Brain pericyte (primary cell): ENCODE results near the gene ZNF496.
"Not testable (repeated sequence)": the region's sequence is repeated elsewhere in the genome, so short reads cannot be mapped to it uniquely, and the experiment has no call there.

Experiments
- DNase-seq: peaks from one replicate; pipeline ENCODE4 v3.0.0-alpha.2; 2012; ENCODE audit warnings: low read depth, low spot score

The ZNF496 gene

DNA sequence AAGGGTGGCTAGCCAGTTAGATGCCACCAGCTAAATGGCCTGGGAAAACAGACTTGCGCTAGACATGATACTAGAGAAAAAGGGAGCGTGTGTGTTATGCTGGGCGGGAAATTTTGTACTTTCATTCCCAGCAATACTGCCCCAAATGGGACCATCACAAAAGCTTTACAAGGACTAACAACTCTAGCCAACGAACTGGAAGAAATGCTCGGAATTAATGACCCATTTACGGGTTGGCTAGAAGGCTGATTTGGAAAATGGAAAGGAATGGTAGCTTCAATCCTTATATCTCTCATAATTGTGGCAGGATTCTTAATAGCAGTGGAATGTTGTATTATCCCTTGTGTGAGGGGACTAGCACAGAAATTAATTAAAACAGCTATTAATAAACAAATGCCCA lies 27.9 kb upstream of the ZNF496 start:
- no peak for DNase-seq

DNA sequence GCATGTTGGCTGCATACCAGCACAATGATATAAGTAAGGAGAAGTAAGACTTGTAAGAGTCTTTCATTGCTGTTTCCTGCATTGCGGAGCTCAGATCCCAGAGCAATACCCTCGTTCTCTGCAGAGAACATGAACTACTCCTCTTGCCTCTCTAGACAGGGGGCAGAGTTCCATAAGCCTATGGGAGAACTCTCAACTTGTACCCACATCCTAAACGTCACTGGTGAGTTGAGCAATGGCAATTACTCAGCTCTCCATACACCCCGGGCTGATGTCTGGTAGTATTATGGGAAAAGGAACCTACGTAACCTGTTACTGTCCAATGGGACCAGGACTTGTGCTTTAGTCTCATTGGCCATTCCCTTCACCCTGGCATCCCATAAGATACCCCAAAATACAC lies 27.3 kb upstream of the ZNF496 start:
- no peak for DNase-seq

DNA sequence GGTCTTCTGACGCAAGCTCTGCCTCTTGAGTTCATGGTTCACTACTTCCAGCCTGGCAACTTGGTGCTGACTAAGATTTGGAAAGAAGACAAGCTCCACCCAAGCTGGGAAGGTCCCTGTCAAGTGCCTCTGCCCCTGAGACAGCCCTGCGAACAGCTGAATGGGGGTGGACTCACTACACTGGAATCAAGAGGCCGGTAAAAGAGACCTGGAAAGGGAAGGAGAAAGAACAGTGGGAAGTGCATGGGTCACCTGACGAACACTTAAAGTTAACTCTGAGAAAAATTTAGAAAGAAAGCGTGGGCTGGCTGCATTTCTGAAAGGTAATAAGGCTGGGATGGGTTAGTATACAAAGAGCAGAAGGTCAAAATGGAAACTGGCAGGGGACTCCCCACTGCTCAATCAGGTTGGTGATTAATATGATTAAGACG lies 26.1 kb upstream of the ZNF496 start:
- no peak for DNase-seq

DNA sequence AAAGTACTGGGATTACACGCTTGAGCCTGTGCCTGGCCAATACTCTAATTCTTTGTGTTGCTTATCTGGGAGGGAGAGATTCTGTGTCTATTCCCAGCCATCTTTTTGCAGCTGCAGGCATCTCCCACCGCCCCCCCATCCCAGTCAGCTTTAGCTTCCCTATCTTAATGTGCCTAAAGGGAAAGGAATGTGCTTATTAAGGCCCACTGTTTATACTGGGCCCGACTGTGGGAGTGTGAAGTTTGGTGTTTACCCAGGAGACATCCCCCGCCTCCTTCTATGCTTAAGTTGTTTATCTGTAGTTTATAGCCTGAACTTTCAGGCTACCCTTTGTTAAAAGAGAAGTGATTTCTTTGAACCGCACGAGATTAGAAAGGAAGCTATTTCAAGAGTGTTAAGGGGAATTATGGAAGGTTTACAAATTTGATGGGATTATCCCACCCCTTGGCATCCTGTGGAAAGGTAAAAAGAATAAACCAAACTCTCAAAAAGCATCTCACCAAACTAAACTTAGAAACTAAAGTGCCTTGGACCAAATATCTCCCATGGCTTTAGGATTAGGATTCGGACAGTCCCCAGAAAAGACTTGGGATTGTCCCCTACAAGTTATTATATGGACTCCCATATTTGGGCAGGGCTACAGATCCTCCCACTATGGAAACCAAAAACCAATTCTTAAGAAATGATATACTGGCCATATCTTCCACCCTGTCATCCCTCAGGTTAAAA lies 25.5 kb upstream of the ZNF496 start:
- DNase-seq, result no peak

DNA sequence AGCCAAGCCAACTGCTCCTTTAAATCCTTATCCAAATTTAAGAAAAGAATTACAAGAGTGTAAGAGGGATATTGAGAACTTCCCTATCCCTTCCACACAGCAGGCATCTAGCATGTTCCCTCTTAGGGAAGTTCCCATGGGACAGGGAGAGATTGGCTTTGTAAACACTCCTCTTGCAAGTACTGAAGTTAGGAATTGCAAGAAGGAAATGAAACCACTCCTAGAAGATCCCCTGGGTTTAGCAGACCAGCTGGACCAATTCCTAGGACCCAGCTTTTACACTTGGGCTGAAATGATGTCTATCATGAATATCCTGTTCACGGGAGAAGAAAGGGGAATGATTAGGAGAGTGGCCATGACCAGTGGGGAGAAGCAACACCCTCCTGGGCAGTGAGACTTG lies 23.5 kb upstream of the ZNF496 start:
- not testable (repeated sequence) for DNase-seq

DNA sequence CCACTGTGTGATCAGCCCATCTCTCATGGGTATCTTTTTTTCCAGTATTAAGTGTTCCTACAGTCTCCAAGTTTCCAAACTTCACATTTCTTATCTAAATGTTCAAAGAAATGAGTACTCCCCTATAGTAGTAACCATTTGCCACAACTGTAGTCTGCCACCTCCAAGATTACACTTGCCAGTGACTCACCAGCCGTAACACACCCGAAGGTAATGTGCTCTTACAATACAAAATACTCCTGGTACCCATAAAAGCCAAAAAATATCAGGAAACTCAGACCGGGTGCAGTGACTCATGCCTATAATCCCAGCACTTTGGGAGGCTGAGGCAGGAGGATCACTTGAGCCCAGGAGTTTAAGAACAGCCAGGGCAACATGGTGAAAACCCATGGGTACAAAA lies 20.5 kb upstream of the ZNF496 start:
- DNase-seq, result no peak

DNA sequence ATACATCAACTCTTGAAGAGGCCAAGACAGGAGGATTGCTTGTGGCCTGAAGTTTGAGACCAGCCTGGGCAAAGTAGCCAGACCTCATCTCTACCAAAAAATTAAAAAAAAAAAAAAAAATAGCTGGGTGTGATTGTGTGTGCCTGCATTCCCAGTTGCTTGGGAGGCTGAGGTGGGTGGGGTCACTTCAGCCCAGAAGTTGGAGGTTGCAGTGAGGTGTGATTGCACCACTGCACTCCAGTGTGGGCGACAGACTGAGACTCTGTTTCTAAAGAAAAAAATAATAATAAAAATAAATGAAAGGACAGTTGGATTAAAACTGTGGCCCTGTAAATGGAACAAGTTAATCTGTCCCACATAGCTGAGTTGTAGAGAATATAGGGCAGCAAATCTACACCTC lies 18.9 kb upstream of the ZNF496 start:
- DNase-seq, result no peak

DNA sequence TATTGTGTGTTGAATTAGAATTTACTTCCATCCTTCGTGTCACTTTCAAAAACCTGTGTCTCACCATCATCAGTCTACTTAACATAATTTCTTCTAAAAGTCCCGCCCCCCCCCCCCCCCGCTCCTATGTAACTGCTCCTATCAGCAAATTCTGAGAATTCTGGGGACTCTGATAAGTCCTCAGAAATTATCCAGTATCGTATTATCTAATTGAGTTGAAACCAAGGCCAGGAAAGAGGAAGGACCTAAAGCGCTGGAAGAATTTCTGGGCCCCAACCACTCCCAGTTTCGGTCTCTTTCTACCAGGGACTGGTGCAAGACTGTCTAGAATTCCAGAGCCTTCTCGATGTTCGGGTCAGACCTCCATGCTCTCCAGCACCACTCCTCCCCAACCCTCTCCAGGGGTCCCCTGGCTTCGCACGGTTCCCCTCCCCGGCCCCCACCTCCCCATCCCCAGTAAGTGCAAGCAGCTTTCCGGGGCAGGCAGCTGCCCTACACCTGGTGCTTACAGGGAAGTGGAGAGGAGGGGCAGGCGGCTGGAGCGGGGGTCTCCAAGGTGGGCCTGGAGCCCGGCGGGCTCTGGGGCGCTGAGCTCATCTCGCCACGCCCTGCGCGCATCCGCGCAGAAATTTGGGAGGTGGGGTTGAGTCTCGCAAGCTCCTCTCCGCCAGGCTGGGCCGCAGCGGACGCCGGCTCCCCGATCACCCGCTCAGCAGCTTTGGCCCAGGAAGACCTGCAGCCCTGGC lies 16.0 kb upstream of the ZNF496 start:
- DNase-seq, result no peak

DNA sequence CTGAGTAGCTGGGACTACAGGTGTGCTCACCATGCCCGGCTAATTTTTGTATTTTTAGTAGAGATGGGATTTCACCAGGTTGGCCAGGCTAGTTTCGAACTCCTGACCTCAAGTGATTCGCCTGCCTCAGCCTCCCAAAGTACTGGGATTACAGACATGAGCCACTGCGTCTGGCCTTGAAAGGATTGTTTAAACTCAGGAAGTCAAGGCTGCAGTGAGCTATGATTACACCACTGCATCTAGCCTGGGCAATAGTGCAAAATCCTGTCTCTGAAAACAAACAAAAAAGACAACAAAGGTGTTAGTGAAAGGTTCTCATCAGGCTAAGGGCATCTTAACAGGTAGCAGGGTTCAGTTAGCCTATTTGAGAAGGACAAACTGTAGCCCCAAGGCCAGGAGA lies 14.2 kb upstream of the ZNF496 start:
- DNase-seq, result no peak

DNA sequence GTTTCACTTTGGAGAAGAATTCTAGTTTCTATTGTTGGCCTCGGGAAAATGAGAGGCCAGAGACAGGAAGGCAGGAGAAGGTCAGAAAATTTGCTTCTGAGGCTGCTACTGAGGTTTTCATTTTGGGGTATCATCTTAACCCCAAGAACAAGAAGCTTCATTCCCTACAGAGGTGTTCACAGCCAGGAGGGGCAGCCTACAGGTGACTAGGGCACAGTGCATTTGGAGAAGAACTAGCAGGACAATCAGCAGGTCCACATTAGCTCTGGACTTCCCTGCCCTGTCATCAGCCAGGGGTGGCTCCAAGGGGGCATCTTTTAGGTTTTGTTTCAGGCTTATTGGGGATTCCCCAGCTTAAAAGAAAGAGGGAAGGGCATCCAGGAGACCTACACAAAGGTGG lies 12.1 kb upstream of the ZNF496 start:
- DNase-seq, result no peak

DNA sequence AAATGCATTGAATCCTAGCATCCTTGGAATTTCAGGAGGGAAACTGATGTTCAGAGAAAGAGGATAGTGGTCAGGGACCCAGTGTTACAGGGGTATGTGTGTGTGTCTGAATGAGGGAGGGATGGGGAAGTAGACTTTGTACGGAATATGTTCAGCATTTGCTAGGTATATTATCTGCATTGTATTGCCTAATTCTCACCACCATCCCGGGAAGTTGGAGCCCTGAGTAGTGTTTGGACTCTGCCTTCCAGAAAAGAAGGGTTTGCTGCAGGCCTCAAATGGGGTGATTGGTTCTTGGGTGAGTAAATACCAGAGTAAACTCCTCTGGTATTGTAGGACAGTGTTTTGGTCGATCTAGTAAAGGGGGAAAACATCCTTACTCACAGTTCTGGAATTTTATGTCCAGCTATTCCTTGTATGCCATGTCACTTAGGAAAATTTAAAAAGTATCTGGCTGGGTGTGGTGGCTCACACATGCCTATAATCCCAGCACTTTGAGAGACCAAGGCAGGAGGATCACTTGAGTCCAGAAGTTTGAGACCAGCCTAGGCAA lies 7.1 kb upstream of the ZNF496 start:
- no peak for DNase-seq

DNA sequence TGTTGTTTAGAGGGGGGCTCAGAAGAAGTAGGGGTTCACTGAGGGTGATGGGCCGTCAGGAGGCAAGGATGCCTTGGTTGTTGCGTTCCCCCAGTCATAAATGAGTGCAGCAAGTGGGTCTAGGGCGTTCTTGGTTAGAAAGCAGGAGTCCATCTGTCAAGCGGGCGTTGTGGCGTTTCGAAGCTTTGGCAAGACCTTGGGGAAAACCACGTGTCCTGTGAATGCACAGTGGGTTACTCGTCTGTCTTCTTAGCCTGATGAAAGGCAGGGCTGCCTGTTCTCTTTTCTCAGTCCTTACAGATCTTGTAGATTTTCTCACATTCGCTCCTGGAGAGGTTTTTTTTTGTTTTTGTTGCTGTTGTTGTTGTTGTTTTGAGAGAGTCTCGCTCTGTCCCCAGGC lies 6.3 kb upstream of the ZNF496 start:
- DNase-seq, result no peak

DNA sequence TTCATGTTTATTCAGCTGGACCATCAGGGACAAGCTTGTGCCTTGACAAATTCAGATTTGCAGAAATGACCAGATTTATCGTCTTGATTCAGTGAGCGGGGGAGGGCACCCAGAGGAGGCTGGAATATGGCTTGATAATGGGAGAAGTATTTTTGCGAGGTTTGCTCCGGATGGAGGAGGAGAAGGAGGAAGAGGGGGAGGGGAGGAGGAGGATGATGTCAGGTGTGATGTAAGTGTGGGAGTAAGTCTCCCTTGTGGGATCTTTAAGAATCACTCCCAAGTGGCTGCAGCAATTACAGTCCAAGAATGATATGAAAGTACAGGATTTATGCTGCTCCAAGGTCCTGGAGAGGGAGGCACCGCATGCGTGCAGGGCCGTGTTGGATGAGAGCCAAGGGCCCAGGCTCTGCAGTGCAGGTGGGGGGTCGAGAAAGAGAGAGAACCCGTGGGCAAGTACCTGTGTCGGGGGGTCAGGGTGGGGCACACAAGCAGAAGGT lies 5.6 kb upstream of the ZNF496 start:
- no peak for DNase-seq

DNA sequence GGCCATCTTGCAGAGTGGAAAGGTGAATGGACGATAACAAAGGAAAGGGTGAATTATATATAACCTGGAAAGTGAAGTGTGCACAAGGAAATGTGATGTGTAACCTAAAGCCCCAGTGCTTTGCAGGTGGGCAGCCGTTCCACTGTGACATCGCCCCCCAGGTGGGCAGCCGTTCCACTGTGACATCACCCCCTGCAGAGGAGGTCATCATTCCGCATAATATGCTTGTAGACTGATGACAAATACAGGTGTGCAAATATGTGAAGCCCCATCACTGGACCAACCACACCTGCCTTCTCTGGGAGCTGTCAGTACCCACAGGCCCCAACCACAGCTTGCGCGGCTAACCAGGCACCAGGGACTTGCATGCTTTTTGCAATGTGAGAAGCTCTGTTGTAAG lies 4.7 kb upstream of the ZNF496 start:
- no peak for DNase-seq

DNA sequence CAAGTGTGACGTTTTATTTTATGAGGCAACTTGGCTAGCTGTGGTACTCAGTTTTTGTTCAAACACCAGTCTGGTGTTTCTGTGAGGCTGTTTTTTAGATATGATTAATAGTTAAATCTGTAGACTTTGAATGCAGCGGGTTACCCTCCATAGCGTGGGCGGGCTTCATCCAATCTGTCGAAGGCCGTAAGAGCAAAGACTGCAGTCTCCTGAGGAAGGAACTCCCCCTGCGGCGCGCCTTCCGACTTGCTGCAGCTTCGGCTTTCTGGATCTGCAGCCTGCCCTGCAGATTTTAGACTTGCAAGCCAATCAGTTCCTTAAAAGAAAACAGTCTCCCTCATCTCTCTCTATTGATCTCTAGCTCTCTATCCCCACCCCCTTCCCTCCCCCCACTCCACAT lies 4.2 kb upstream of the ZNF496 start:
- DNase-seq, result no peak

DNA sequence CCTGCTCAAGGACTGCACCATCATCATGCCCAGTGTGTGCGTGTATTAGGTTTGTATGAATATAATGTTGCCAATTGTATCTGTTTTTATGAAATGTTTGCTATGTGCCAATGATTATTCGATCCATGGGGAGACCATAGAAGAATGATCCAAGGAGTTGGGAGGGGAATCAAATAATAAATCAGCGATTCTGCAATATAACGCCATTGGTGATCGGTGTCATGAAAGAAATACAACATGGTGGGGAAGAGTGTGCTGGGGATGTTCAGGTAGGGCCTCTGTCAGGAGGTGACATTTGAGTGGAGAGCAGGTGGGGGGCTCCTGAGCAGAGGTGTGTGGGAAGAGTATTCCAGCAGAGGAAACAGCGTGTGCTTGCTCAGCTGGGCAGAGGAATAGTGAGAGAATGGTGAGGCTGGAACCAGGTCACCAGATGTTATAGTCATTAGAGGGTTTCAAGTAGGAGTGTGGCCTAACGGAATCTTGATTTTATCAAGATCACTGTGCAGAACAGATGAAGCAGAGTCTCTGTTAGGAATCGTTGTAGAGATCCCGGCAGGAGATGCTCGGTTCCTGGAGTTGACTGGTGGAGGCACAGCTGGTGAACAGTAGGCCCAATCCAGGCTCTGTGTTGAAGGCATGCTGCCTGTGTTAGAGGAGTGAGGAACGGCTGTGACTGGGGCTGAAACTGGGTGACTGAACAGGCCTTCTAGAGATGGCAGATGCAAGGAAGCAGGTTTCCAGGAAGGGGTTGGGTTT lies 2.9 kb upstream of the ZNF496 start:
- no peak for DNase-seq

DNA sequence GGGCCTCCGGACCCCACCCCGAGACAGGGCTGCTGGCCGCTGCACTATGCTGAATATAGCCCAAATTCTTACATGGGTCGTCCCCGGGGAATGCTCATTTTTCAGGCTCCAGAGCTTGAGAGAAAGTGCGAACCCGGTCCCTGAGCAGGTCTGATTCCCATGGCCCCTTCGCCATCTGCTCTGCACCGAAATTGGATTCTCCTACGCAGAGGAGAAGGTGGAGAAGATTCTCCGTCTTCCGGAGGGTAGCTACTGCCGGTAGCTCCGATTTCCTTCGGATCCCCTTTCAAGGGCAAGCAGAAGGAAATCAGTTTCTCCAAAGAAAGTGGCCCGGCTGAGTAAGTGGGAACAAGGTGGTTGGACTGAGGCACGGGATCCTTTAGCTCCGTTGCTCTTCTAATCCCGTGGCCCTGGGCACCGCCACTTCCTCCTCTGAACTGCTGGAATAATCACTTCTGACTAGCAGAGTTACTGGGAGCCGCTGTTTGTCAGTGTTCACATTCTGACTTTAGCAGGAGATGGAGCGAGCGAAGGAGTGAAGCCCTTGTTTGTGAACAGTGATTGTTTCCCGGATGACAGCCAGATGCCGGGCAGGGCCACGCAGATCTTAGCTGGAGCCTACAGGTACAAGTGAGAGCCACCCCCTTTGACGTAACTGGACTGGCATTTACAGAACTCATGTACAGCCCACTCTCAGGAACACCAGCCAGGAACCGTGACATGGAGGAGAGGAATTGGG lies 1.1 kb upstream of the ZNF496 start:
- DNase-seq, result no peak

DNA sequence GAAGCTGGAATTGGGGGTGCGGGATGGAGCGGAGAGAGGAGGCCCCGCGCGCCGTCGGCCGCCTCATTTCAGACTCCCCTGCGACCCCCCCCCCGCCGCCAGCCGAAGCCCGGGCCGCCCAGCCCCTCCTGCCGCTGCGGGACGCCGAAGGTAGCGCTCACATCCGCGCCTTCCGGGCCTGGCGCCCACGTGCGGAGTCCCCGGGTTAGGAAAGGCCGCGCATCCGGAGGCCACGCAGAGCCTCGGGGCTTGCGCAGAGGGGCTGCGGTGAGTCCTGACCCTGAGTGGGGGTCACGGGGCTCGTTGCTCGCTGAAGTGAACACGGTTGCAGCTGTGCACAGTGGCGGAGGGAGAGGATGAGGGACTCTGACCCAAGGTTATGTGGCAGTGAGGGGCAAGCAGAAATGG lies 552 bp upstream of the ZNF496 start:
- no peak for DNase-seq

DNA sequence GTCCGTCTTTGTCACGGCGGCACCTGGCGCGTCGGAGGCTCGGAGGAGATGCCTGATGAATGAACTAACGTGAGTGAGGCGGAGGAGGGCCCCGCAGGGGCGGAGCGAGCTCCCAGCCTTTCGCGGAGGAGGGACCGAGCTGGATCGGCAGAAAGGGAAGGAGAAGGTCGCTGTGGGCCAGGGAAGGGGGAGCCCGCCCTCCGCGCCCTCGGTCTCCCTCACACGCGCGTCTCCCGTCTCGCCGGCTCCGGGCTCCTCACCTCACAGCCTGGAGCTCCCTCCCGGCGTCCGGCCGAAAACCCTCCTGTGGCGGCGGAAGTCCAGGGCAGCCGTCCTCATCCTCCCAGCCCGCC lies 519 bp downstream of the ZNF496 start:
- DNase-seq, result peak; percentile 41

DNA sequence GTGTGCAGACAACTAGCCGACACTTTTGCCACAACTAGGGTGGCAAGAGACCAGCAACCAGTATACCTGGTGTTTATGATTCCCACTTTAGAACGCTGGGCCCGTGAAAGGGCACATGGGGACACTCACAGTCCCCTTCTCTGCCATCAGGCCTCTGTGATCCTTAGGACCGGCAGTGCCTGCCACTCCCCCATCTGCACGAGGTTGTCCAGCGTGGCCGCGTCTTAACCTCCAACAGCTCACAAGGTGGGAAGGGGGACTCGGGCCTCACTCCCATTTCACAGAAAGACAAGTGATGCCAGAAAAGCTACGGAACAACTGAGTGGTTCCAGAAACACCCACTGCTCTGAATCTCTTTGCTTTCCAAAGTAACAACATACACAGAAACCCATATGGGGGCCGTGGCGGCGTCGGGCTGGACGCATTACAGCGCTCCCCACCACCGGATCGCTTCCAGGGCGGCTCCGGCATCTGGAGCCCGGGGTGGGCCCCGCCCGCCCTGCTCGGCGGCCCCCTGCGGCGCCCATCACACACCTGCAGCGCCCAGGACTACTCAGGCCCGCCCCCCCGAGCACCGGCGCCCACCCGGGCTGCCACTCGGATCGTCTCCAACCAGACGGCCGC lies 1.0 kb downstream of the ZNF496 start:
- DNase-seq, result no peak

DNA sequence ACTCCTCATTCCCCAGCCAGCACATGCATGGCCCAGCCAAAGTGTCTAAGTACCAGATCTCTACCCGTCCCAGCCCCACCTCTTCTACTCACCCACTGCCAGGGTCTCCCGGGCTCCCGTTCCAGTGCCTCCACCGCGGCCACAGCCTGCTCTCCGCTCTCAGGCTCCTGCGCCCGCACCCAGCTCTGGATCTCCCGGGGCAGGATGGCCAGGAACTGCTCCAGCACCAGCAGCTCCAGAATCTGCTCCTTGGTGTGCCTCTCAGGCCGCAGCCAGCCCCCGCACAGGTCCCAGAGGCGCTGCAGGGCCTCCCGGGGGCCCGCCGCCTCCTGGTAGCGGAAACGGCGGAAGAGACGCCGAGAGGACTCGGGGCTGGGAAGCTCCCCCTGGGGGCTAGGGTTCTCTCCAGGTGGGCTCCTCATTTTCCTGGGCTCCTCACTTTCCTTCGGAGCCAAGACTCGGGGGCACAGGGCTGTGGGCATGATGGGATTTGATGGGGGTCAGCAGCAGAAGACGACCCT lies 2.5 kb downstream of the ZNF496 start:
- DNase-seq, result no peak
